IPS DF 19.7 (cell line): Measurements from ENCODE around the gene CEP72.
"Not testable (repeated sequence)": the region's sequence is repeated elsewhere in the genome, so short reads cannot be mapped to it uniquely, and the experiment has no call there.

ENCODE experiments used
- DNase-seq: peaks from one replicate; pipeline ENCODE4 v3.0.0-alpha.2; 2013; ENCODE audit warnings: low read depth, low spot score

The CEP72 gene

DNA sequence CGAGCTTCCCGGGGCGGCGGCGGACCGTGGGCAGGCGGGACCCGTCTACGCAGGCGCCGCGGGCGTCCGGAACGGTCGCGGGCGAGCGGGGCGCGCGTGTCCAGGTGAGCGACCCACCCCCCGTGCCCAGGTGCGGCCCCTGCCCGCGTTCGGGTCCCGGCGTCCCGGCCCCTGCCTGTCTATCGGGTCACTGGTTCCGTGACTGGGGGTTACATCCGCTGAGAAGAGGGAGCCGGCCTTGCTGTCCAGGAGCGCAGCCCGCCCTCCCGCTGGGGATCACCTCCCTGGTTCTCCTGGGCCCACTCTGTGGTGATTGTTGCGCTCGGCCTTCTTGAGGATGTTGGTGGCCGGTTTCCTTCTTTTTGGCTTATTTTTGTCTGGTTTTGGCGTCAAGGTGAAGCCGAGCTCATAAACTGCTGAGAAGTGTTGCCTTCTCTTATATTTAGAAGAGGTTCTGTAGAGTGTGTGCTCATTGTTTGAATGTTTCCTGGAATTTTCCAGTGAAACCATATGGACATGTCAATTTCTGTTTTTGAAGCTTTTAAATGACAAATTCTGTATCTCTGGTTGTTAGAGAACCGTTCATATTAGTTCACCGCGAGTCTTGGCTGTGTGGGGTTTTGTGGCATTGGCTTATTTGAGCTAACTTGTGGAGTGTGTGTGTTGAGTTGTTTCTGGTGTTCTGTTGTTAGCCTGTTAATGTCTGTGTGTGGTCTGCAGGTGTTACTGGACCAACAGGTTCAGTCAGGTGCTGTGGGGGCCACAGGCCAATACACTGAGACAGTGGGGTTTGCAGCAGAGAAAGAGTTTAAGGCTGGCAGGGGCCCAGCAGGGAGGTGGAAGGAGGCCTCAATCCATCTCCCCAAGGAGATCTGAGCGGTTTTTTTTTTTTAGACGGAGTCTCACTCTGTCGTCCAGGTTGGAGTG lies 621 bp downstream of the CEP72 start:
- DNase-seq, result no peak

DNA sequence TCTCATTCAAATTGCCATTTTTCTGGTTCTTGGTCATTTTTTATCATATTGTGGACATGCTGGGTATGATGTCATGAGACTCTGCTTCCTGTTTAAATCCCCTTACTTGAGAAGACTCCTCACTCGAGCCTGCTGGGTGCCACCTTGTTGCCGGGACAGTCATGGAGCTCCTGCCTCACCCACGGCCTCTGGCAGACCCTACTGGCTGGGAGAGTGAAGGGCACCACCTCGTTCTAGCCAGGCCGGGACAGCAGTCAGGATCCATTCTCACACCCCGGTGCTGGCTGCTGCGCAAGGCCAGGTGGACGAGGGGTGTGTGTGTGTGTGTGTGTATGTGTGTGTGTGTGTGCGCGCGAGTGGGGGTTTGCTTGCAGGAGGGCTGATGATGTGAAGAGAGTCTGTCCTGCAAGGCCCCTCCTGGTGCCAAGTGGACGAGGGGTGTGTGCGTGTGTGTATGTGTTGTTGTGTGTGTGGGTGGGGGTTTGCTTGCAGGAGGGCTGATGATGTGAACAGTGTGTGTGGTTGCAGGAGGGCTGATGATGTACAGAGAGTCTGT lies 4.4 kb downstream of the CEP72 start:
- DNase-seq, result no peak

DNA sequence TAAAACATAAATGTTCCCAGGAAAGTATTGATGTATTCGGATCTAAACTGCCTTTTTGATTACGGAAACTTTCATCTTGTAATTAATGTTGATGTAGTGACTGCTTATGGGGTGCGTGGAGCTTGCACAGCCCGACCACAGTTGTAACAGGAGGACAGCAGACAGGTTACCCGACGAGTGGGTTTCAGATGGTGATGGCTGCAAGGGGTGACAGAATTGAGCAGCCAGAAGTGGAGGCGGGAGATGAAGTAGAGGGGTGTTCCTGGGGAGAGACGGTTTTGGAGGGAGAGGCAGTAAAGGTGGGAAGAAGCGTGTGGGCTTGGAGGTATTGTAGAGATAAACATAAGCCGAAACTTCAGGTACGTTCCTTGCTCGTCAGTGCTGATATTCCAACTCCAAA lies 5.8 kb downstream of the CEP72 start:
- DNase-seq, result no peak

DNA sequence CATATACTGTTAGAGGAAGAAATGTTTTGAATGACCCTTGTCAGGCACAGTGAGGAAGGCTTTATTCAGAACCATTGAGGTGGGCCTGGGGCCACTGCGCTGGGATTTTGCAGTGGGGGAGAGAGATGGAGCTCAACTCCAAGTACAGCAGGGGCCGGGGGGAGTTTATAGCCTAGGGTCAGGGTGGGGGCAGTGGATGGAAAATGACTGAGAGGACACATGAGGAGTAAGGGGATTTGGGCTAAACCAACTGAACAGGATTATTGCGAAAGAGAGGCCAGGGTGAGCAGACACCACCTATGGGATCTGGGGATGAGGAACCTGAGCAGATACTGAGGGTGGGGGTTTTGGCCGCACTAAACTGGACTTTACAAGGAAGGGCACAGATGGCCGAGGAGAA lies 6.3 kb downstream of the CEP72 start:
- DNase-seq, result no peak

GRCh38 chr5:619444-619843 lies 7.3 kb downstream of the CEP72 start:
- no peak for DNase-seq

- DNase-seq, result no peak
Measured at GRCh38 chr5:620152-620551, 8.0 kb downstream of the CEP72 start.

DNA sequence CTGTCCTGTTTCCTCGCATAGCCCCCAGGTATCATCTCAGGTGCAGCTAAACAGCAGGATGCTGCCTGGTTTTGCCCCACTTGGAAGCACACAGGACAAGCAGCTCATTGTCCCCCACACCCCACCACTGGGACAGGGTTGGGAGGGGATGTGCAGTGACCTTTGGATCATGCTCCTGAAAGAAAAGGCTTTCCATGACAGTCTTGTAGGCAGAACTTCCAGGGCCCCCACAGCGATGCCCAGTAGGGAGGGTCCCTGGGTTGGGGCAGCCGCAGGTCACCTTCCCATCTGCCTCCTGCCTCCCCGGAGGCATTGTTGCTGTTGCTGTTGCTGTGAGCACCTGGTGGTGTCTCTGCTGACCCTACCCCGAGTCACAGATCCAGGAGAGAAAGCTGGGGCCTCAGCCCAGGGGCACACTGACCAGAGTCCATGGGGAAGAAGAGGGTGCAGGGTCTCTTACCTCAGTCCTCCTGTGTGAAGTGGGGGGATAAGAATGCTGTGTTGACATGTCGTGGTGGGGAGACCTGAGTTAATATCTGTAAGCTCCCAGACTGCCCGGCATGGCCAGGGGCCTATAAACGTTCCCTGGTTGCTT lies 8.5 kb downstream of the CEP72 start:
- no peak for DNase-seq

DNA sequence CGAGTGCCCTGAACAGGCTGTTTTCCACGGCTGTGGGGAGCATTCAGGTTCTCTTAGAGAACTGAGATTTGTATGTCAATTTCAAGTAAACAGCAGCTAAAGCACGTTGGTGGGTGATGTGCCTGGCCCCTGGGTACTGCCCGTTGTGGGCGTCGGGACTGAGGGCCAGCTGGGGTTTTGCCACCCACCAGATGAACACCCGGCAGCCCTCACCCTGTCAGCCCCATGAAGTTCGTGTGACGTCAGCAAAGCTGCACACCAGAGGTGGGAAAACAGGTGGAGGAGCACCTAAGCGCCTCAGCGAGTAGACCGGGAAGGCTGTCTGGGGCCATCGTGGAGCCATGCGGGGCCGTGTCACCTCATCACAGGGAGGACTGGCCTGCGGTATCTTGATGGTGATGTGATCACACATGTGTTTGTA lies 9.2 kb downstream of the CEP72 start:
- no peak for DNase-seq

GRCh38 chr5:622359-622758 lies 10.2 kb downstream of the CEP72 start:
- DNase-seq, result no peak

DNA sequence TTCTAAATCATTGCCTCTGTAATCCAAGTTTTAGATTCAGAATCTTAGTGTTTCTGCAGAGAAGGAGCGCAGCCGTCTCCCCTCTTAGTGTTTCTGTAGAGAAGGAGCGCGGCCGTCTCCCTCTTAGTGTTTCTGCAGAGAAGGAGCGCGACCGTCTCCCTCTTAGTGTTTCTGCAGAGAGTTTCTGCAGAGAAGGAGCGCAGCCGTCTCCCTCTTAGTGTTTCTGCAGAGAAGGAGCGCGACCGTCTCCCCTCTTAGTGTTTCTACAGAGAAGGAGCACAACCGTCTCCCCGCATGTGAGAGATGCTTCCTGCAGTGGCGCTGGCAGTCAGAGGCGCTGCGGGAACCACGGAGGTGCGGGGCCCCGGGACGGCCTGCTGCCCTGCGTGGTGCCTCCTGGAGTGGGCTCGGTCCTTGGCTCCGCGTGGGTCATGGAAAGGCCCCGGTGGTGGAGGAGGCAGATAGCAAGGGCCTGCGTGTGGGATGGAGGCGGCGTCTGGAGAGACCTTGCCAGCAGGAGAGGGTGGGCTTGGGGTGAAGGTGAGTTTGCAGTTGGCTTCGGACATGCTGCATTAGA lies 10.9 kb downstream of the CEP72 start:
- no peak for DNase-seq

DNA sequence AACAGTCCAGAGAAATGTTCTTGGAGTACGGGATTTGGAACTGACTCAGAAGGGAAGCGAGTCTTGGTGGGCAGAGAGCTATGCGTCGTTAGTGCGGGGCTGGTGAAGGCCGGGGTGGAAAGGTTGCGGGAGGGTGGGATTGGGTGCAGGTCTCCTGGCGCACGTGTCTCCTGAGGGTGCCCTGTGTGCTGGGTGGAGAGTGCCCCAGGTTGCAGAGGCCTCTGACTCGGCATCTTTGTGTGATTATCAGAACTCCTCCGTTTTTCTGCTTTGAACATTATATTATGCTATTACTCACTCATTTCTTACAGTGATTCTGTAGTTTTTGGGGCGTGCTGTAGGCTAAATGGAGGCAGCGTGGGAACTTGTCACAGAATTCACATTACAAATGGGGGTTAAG lies 11.4 kb downstream of the CEP72 start:
- no peak for DNase-seq

- DNase-seq, result no peak
Measured at GRCh38 chr5:624118-624950, 12.2 kb downstream of the CEP72 start.

DNA sequence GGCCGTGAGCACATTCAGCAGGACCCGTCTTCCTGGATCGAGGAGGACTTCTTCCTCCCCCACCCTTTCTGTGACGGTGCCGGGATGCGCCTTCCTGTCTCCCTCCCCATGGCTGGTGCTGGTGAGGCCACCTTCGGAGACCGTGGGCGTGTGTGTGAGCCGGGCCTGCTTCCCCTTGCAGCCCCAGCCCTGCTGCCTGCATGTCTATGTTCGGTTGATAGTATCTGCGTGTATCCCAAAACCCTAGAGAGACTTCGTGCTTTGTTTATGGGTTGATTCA lies 12.8 kb downstream of the CEP72 start:
- DNase-seq, result no peak

DNA sequence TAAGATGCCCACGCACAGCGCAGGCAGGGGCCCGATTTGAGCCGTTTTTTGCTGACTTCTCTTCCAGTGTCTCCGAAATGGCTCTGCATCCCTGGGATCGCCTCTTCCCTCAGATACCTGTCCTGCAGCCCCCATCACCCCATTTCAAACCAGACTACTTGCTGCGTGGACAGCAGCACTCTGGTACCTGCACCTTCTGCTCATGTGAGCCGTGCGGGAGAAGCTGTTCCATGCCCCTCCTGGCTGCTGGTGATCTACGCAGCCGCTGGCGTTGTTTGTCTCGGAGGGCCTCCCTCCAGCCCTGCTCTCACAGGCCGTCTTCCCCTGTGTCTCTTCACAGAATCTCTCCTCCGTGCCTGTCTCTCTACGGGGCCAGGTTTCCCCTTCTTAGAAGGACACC lies 13.4 kb downstream of the CEP72 start:
- DNase-seq, result no peak

GRCh38 chr5:626850-627249 lies 14.7 kb downstream of the CEP72 start:
- no peak for DNase-seq

DNA sequence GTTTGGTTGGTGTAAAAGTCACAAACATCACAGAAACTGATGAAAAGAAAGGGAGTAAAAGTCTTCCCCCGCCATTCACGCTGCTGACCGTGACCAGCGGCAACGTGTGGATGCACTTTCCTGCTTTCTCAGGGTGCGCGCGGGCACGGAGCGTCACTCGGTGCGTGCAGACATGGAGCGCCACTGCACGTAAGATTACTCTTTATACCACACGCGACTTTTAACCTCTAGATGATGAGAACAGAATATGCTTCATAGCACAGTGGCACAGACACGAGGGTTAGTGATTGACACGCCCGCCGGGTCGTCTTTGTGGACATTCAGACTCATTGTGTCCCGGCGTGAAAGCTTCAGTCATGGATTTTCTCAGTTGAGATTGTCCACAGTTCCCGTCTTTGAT lies 15.7 kb downstream of the CEP72 start:
- no peak for DNase-seq

- not testable (repeated sequence) for DNase-seq
Measured at GRCh38 chr5:628351-629205, 16.4 kb downstream of the CEP72 start.

DNA sequence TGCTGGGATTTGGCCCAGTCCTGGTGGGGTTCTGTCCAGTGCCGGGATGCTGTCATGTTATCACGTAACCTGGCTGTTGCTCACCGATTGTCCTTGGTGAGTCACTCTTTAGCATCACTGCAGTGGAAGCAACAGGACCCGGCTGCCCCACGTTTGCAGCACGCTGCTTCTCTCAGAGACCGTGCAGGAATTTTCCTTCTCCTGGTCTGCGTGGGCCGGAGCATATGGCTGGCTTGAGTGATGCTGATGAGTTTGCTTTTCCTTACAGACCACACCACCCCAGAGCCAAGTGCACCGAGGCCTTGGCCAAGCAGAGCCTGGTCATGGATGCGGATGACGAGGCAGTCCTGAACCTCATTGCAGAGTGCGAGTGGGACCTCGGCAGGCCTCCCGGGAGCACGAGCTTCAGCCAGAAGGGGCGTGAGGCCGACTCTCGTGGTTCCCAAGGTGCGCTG lies 21.4 kb downstream of the CEP72 start:
- DNase-seq, result no peak

DNA sequence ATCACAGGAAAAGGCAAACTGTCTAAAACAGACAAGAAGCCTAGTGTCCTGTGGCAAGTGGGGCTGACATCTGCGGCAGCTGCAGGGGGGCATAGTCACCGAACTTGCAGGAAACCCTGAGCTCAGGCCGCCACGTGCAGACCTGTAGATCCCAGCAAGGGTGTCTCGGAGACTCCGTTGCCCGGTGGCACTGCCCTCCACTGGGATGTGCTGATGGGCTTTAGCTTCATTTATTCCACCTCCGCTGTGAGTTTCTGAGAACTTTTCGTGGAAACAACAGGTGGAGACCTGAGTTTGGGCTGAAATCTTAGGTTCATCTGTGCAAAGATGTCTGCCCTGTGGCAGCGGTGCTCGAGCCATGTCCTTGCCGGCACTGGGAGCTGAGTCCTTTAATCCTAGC lies 22.1 kb downstream of the CEP72 start:
- no peak for DNase-seq

DNA sequence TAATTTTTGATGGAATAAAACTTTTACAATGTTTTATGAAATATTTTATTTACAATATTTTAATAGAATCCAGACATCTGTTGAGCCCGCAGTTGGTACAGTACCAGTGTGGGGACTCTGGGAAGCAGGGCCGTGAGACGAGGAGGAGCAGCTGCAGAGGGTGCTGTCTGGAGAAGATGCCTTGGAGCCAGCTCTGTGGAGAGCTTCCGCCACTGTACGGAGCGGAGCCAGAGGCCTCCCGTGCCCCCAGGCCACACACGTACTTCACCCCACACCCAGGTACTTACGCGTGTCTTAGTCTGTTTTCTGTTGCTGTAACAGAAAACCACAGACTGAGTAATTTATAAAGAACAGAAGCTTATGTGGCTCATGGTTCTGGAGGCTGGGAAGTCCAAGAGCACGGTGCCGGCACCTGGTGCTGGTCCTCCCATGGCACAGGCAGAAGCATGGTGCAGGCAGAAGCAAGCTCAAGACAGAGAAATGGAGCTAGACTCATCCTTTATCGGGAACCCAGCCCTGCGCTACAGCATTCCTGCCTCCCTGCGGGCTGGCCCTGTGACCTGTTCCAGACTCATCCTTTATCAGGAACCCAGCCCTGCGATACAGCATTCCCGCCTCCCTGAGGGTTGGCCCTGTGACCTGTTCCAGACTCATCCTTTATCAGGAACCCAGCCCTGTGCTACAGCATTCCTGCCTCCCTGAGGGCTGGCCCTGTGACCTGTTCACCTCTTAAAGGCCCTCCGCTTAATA lies 23.3 kb downstream of the CEP72 start:
- no peak for DNase-seq
